Endothelial cell (in vitro differentiated cells): ENCODE measurements around the gene SH3BP1. TPM values are rescaled to one million over a fixed set of nuclear protein-coding genes. Genes with fewer than 3 reads are reported as not detected.

Source experiments
- DNase-seq: peaks from one replicate; pipeline ENCODE4 v3.0.0; 2021; ENCODE audit warnings: low spot score
- H3K27ac Mint-ChIP-seq: one replicate; pipeline ENCODE4 v1.8.0; 2021; ENCODE audit warnings: mixed read lengths, inconsistent platforms; ENCODE audit not compliant: unreplicated experiment
- H3K27me3 Mint-ChIP-seq: one replicate; pipeline ENCODE4 v1.8.0; 2021; ENCODE audit warnings: mild to moderate bottlenecking, moderate library complexity, mixed read lengths, inconsistent platforms; ENCODE audit not compliant: unreplicated experiment
- H3K36me3 Mint-ChIP-seq: one replicate; pipeline ENCODE4 v1.8.0; 2021; ENCODE audit warnings: mild to moderate bottlenecking, low read depth, mixed read lengths, inconsistent platforms; ENCODE audit not compliant: unreplicated experiment
- H3K4me1 Mint-ChIP-seq: one replicate; pipeline ENCODE4 v1.8.0; 2021; ENCODE audit warnings: mild to moderate bottlenecking, mixed read lengths, inconsistent platforms; ENCODE audit not compliant: unreplicated experiment
- H3K4me3 Mint-ChIP-seq: one replicate; pipeline ENCODE4 v1.8.0; 2021; ENCODE audit warnings: mild to moderate bottlenecking, mixed read lengths, inconsistent platforms; ENCODE audit not compliant: unreplicated experiment
- H3K9me3 Mint-ChIP-seq: one replicate; pipeline ENCODE4 v1.8.0; 2021; ENCODE audit warnings: mixed read lengths, inconsistent platforms; ENCODE audit not compliant: unreplicated experiment
- CTCF ChIP-seq: fragments of 200-600 bp; sonication (generic); IDR thresholded peaks from one replicate; pipeline ENCODE4 v1.5.0; 2021; ENCODE audit warnings: antibody characterized with exemption; ENCODE audit not compliant: unreplicated experiment
- total RNA-seq: library from RNA; stranded (reverse); fragmentation: NEBNext Ultra II Directional; extraction: Animal tissue kit (Norgen Biotek cat#: 25700); gene quantifications from one replicate; pipeline ENCODE4 v1.2.1, GENCODE V29; 2021; ENCODE audit not compliant: unreplicated experiment

Gene SH3BP1
- total RNA-seq, 1 donor from 2014 or later = 11.6 TPM

GRCh38 chr22:37659897-37660708, 20.6 kb downstream of the SH3BP1 start:
- H3K4me1 Mint-ChIP-seq = peaks cover 14% of the 10 kb centered on the region
- no peaks in the 10 kb centered on the region for H3K9me3 Mint-ChIP-seq
- no peaks in the 10 kb centered on the region for H3K36me3 Mint-ChIP-seq
- TF ChIP-seq CTCF = no peak
- H3K27ac Mint-ChIP-seq = no peak overlapping the region
- H3K4me3 Mint-ChIP-seq = peak overlapping the region; percentile 90
- DNase-seq = no peak
- H3K27me3 Mint-ChIP-seq = peaks cover 11% of the 10 kb centered on the region

- Mint-ChIP-seq H3K27ac (no peak overlapping the region), H3K9me3 (no peaks in the 10 kb centered on the region), H3K27me3 (peaks cover 11% of the 10 kb centered on the region), H3K36me3 (no peaks in the 10 kb centered on the region), H3K4me3 (peak overlapping the region; percentile 67), H3K4me1 (peaks cover 14% of the 10 kb centered on the region)
- no peak for TF ChIP-seq CTCF
- no peak for DNase-seq
These were observed 21.2 kb downstream of the SH3BP1 start for GRCh38 chr22:37660709-37661045.

DNA sequence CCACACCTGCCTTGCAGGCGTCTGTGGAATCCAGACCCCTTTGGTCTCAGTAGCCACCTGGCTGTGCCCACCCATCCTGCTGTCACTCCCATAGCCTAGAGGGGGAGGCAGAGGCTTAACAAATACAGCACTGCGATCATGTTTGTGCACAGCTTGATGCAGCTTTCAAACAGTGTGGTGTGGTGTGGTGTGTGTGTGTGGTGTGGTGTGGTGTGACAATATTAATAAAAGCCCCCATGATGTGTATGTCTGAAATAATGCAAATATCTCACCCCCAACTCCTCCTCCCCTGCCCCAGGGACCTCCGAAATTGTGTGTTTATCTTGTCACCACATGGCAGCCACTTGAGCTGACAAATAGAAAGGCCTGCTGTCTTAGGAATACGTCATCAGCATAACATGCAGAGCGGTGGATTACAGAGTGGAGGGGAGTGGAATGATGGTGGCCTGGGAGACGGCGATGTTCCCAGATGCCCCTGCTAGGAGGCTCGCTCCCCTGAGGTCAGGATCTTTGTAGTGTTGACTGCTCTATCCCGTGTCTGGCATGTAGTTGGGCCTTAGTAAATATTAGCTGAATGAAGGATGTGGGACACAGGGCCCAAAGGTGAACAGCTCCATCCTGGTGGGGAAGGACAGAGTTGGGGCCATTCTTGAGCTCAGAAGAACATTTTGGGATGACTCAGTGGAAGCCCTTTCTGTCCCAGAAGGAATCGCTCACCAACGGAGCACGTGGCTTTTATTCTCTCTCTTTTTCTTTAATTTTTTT, 21.9 kb downstream of the SH3BP1 start:
- Mint-ChIP-seq H3K4me1 (peaks cover 14% of the 10 kb centered on the region), H3K27ac (no peak overlapping the region), H3K36me3 (peaks cover 5% of the 10 kb centered on the region), H3K4me3 (peak overlapping the region; percentile 1), H3K27me3 (peaks cover 15% of the 10 kb centered on the region), H3K9me3 (no peaks in the 10 kb centered on the region)
- DNase-seq = no peak
- no peak for TF ChIP-seq CTCF

DNA sequence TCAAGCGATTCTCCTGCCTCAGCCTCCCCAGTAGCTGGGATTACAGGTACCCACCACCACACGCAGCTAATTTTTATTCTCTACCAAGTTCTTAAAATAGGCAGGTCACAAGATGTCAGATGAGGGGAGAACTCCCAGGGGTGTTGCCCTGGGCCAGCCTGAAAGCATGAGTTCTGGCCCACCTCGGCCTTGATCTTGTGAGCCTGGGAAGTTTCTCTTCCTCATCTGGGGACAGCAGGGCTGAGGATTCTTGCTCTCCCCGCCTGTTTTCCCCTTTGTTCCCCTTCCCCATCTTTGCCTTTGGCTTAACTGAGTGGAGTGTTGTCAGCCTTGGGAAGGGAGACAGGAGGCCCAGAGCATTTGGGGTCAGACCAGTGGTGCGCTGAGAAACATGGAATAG, 22.6 kb downstream of the SH3BP1 start:
- peaks cover 14% of the 10 kb centered on the region for H3K4me1 Mint-ChIP-seq
- no peak overlapping the region for H3K27ac Mint-ChIP-seq
- H3K36me3 Mint-ChIP-seq = peaks cover 5% of the 10 kb centered on the region
- no peak for DNase-seq
- H3K4me3 Mint-ChIP-seq = no peak overlapping the region
- H3K27me3 Mint-ChIP-seq = peaks cover 15% of the 10 kb centered on the region
- no peaks in the 10 kb centered on the region for H3K9me3 Mint-ChIP-seq
- no peak for TF ChIP-seq CTCF

DNA sequence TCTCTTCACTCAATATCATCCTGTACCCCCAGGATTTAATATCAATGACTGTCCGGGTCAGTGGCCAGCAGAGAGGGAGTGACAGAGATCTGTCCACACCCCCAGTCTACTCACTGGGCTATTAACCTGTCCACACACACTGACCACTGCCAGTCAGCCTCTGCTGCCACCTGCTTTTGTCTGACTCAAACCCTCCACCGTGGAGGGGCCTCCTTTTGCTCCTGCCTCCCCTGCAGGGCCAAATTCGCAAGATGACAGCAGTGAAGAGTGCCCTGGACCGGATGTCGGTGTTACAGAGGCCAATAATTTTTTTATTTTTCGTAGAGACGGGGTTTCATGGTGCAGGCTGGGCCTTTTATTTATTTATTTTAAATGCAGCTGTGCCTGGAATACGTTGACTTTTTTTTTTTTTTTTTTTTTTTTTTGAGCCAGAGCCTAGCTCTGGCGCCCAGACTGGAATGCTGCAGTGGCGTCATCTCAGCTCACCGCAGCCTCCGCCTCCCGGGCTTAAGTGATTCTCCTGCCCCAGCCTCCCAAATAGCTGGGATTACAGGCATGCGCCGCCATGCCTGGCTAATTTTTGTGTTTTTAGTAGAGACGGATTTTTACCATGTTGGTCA, 24.2 kb downstream of the SH3BP1 start:
- no peak for TF ChIP-seq CTCF
- H3K9me3 Mint-ChIP-seq = no peaks in the 10 kb centered on the region

More for the DNA sequence above, 24.2 kb downstream of the SH3BP1 start:
- DNase-seq = no peak
- H3K4me3 Mint-ChIP-seq = no peak overlapping the region
- H3K27me3 Mint-ChIP-seq = peaks cover 8% of the 10 kb centered on the region
- peaks cover 5% of the 10 kb centered on the region for H3K36me3 Mint-ChIP-seq
- H3K4me1 Mint-ChIP-seq = peaks cover 5% of the 10 kb centered on the region
- H3K27ac Mint-ChIP-seq = no peak overlapping the region
